Glomerular visceral epithelial cell (primary cell): ENCODE measurements around the gene B9D1.
A peak's percentile ranks its signal among the peaks of the same experiment; 100 is the strongest.

Experiments used
- DNase-seq: peaks from one replicate; pipeline ENCODE4 v3.0.0-alpha.2; 2016; ENCODE audit errors: extremely low spot score

Gene B9D1

GRCh38 chr17:19388791-19389785 is 26.6 kb upstream of the B9D1 start:
- no peak for DNase-seq

GRCh38 chr17:19387921-19388521 is 25.5 kb upstream of the B9D1 start:
- peak; percentile 6 for DNase-seq

GRCh38 chr17:19386974-19387920 is 24.7 kb upstream of the B9D1 start, which contains the start of gene MFAP4:
Gene MFAP4 (minus strand): TSS chr17:19387190. CDS start chr17:19387155, 35 bp downstream.
- no peak for DNase-seq

DNA sequence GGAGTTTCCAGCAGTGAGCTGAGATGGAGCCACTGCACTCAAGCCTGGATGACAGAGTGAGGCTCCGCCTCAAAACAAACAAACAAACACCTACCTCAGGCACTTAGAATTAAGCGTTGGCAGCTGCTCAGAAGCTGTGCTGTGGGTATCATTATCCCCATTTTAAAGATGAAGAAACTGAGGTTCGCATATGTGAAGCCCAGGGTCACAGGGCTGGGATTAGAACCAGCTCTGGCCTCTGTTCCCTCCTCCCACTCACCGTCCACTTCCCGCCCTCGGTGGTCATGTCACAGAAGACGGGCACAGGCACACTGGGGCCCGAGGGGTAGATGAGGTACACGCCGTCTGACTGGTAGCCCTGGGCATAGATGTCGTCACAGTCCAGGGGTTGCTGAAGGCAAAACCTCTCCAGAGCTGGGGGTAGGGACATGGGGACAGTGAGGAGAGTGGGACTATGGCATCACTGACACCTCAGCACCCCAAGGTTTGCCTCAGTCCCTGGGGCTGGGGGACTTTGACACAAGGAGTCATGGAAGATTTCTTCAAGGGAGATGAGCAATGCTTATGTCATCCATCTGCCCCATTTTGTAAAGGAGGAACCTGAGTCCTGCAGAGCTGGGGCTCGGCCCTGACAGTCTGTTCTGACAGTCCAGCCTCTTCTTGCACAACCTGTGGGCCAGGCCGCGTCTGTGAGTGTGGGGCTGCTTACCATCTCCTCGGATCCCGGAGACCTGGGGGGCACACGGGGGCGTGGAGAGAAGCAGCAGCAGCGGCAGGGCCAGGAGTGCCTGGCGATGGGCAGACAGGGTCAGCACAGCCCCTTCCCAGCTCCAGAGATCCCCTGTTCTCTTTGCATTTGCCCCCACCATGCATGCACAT is 23.8 kb upstream of the B9D1 start:
- DNase-seq = peak; percentile 49

GRCh38 chr17:19385521-19385983 is 23.0 kb upstream of the B9D1 start:
- no peak for DNase-seq

- DNase-seq = peak; percentile 20
Observed at GRCh38 chr17:19384723-19385391, 22.3 kb upstream of the B9D1 start.

- DNase-seq = no peak
Observed at GRCh38 chr17:19383681-19384470, 21.4 kb upstream of the B9D1 start.

- DNase-seq = no peak
Observed at GRCh38 chr17:19382531-19383444, 20.3 kb upstream of the B9D1 start.

- no peak for DNase-seq
Observed at GRCh38 chr17:19381741-19382444, 19.4 kb upstream of the B9D1 start.

DNA sequence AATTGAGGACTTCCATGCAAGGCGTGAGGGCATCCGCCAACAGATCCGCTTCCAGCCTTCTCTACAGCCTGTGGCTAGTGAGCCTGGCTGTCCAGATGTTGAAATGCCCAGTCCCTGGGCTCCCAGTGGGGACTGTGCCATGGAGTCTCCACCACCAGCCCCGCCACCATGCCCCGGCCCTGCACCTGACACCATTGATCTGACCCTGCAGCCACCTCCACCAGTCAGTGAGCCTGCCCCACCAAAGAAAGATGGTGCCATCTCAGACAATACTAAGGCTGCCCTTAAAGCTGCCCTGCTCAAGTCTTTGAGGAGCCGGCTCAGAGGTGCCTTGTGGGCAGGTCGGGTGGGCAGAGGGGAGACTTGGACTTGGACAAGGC is 18.8 kb upstream of the B9D1 start:
- no peak for DNase-seq

- DNase-seq = no peak
Observed at GRCh38 chr17:19380481-19381301, 18.2 kb upstream of the B9D1 start.

DNA sequence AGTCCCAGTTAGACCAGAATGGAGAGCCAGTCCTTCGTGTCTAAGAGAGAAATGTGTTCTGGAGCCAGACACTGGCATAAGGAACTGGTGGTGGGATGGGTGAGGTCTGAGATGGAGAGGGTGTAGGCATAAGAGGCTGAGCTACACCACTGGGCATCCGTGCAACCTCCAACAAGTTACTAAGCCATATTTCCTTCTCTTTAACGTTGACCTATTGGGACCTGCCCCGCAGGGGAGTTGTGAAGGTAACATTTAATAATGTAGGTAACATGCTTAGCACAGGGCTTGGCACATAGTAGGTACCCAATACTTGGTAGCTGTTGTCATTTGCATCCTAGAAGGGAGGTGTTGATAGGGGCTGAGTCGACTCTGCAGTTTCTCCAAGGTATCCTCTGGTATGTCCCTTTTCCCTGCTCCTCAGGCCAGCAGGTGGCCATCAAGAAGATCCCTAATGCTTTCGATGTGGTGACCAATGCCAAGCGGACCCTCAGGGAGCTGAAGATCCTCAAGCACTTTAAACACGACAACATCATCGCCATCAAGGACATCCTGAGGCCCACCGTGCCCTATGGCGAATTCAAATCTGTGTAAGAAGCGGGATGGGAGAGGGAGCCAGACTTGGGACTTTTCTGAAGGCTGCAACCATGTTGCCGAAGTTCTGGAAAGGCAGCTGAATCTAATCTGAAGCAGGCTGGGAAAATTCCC is 17.0 kb upstream of the B9D1 start:
- no peak for DNase-seq

- DNase-seq = no peak
Observed at GRCh38 chr17:19378416-19379360, 16.2 kb upstream of the B9D1 start, which contains the start of gene MAPK7. Gene MAPK7 (plus strand): TSS chr17:19378498. CDS start chr17:19378901, 403 bp downstream.

DNA sequence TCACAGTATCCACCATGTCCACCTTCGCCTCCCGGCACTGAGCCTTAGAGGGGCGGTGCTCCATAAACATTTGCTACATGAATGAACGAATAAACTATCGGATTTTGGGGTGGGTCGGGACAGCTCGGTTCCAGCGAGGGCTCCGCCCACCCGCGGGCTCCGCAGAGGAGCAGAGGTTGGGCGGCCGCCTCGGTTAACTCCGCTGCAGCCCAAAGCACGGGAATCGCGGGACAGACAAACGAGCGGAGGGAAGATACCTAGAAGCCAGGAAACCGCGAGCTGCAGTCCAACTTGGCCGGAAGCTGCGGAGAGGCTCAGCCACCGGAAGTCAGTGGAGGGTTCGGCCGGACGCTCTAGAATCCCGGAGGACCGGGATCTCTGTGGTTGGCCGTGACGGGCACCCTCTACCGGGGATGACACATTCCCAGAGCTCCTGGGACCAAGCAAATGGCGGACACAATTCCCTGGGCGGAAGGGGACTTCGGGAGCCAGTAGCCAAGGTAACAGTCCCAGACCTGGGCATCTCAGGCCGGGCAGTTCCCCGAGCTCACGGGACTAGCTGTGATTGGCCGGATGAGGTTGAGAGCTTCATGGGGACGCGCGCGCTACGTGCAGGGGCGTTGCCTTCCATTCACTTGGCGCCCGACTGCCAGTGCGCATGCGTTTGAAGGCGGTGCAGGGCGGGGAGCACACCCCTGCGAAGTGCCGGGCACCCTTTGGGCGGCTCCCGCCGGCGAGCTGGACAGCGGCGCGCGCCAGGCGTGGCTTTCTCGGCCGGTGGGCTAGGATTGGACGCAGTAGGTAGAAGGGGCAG is 15.3 kb upstream of the B9D1 start:
- peak; percentile 99 for DNase-seq
